RPMI7951 (cell line): ENCODE results near the gene SEPTIN5. TPM values are rescaled to one million over a fixed set of nuclear protein-coding genes. Genes with fewer than 3 reads are reported as not detected.
"Not testable (repeated sequence)": the region's sequence is repeated elsewhere in the genome, so short reads cannot be mapped to it uniquely, and the experiment has no call there.

Experiments
- DNase-seq: peaks from one replicate; pipeline ENCODE4 v3.0.0-alpha.2; 2012; ENCODE audit warnings: low read depth
- total RNA-seq: library from RNA; depleted of rRNA; stranded (reverse); fragments of >200 nt; shearing (Covaris generic); gene quantifications from 2 replicates; pipeline ENCODE4 v1.2.3, GENCODE V29; 2014

Gene SEPTIN5
- total RNA-seq, 1 experiment from 2014 or later = 8.2 TPM

DNA sequence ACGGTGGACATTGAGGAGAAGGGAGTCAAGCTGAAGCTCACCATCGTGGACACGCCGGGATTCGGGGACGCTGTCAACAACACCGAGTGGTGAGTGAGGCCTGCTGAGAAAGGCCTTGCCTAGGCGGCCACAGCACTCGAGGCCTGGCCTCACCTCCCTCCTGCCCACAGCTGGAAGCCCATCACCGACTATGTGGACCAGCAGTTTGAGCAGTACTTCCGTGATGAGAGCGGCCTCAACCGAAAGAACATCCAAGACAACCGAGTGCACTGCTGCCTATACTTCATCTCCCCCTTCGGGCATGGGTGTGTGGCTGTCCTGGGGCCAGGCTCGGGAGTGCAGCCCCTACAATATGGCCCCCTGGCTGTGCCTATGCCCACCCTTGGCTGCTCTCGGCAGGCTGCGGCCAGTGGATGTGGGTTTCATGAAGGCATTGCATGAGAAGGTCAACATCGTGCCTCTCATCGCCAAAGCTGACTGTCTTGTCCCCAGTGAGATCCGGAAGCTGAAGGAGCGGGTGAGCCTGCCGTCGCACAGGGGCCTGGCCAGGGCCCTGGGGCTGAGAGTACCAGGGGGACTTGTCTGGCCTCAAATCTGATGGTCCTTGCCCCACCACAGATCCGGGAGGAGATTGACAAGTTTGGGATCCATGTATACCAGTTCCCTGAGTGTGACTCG lies 6.0 kb downstream of the SEPTIN5 start:
- DNase-seq = no peak

DNA sequence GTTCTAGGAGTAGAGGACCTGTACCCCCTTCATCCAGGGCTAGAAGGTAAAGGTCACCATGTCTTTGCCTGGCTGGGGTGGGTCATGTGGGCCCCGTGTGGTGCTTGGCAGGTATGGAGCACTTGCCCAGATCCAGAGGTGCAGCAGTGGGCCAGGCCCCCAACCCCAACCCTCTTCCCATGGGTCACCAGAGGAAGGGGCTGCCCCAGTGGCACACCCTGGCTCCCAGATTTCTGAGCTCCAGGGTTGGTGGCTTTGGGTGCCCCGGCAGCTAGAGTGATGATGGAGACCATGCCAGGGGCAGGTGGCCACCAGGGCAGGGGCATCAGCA lies 6.7 kb downstream of the SEPTIN5 start:
- no peak for DNase-seq

DNA sequence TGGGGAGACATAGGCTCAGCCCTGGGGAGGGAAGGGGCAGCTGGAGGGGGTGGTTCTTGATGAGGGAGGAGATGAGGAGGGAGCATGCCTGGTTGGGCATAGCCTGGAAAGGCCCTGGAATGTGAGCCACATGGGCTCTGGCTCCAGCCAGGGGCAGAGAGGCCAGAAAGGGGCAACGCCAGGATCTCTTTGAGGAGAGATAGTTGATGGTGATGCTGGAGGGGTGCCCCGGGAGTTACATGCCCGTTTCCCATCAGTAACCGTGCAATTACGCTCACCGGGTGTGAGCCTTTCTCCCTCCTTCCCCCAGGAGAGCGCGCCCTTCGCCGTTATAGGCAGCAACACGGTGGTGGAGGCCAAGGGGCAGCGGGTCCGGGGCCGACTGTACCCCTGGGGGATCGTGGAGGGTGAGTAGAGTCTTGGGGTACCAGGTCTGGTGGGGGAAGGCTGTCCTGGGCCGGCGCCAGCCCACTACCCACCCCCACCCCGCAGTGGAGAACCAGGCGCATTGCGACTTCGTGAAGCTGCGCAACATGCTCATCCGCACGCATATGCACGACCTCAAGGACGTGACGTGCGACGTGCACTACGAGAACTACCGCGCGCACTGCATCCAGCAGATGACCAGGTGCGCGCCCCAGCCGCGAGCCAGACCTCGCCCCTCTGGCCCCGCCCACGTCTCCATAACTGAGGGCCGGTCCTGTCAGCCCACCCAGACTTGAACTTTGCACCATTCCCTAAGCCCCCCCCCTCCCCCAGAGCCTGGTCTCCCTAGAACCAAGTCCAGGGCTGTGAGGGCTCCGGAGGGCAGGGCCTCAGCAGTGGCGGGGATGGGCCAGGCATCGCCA lies 7.3 kb downstream of the SEPTIN5 start:
- no peak for DNase-seq

DNA sequence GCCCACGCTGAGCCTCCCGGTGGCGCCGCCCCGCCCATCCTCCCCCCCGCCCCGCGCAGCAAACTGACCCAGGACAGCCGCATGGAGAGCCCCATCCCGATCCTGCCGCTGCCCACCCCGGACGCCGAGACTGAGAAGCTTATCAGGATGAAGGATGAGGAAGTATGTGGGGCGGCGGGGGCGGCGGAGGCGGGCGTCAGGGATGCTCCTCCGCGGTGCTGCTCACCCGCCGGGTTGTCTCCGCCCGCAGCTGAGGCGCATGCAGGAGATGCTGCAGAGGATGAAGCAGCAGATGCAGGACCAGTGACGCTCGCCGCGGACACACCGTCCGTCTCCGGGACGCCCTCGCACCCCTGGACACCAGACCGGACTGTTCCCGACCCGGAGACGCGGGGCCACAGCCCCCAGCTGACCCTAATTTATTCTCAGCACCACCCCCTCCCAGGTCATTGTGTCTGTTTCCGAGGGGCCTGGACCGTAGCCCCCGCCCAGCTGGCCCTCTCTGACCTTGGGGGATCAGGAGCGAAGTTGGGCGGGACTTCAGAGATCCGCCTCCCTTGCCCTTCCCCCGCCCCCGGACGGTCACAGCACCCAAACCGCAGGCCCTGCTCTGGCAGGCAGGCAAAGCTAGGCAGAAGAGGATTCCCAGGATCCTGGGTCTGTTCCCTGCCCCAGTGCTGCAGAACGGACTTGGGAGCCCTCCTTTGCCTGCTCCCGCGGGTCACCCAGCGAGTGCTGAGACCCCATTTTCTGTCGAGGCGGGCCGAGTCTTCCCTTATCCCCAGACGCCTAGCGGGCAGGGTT lies 8.1 kb downstream of the SEPTIN5 start:
- no peak for DNase-seq

DNA sequence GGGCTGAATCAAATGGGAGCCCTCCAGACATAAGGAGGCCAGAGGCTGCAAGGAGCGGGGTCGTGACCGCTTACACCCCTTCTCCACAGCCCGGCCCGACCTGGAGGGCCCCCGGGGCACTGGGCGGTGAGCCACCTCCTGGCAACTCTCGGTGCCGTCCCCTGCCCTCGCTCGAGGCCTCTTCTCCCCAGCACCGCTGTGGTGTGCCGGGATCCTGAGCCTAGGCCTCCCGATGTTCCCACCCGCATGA lies 8.6 kb downstream of the SEPTIN5 start:
- no peak for DNase-seq

DNA sequence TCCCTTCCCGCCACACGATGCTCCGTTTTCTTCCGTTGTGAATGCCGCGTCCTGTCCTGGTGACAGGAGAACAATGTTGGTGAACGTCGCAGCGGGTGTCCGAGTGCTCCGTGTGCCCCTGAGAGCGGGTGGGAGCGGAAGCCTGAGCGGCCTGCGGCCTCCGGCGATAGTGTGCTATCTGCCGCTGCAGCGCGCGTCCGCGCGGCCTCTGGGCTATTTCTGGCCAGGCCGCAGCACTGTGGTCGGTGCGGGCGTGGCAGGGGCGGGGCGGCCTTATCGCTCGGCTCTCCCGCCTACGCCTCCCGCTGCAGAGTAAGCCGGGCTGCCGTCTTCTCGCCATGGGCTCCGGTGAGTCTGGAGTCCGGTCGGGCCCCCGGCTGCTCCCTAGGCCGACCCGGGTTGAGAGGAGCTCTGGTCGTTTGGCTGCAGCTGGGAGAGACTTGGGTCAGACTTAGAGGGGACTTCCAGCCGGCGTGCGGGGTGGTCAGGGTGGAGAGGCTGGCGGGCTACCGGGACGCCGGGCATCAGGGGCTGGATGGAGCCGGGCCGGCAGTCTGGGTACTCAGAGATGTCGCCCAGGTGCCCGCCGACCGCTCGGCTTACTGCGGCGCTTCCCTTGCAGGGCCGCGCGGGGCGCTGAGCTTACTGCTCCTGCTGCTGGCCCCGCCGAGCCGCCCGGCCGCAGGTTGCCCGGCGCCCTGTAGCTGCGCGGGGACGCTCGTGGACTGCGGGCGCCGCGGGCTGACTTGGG lies 9.1 kb downstream of the SEPTIN5 start, which contains the start of gene GP1BB:
TSS of gene GP1BB (plus strand) at position 308 of the 751 bp plus-strand sequence. CDS start at position 339, 31 bp downstream.
- DNase-seq = peak; percentile 47

DNA sequence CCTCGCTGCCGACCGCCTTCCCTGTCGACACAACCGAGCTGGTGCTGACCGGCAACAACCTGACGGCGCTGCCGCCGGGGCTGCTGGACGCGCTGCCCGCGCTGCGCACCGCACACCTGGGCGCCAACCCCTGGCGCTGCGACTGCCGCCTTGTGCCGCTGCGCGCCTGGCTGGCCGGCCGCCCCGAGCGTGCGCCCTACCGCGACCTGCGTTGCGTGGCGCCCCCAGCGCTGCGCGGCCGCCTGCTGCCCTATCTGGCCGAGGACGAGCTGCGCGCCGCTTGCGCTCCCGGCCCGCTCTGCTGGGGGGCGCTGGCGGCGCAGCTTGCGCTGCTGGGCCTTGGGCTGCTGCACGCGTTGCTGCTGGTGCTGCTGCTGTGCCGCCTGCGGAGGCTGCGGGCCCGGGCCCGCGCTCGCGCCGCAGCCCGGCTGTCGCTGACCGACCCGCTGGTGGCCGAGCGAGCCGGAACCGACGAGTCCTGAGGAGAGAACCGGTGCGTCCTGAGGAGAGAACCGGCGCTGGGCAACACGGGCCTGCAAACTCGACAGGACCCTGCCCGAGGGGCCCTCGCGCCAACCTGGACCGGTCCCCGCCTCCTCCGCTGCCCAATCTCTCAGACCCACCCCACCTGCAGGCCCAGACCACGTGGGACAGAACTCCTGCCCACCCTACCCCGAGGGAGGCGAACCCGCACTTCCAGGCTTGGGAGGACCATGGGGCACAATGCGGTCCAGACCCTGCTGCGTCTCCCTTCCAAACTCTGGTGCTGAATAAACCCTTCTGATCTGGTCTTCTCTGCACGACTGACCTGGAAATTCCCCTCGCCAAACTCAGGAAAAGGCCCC lies 9.9 kb downstream of the SEPTIN5 start:
- no peak for DNase-seq

DNA sequence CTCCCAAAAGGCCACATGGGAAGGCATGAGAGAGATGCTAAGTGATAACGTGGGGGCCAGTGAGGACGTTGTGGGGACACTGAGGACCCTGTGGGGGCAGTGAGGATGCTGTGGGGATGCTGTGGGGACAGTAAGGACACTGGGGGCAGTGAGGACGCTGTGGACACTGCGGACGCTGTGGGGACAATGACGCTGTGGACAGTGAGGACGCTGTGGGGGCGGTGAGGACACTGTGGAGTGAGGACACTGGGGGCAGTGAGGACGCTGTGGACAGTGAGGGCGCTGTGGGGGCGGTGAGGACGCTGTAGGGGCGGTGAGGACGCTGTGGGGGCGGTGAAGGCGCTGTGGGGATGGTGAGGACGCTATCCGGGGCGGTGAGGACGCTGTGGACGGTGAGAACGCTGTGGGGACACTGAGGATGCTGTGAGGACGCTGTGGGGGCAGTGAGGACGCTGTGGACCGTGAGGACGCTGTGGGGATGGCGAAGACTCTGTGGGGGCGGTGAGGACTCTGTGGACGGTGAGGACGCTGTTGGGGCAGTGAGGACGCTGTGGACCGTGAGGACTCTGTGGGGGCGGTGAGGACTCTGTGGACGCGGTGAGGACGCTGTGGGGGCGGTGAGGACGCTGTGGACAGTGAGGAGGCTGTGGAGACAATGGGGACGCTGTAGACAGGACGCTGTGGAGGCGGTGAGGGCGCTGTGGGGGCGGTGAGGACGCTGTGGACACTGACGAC lies 10.8 kb downstream of the SEPTIN5 start:
- DNase-seq = no peak

DNA sequence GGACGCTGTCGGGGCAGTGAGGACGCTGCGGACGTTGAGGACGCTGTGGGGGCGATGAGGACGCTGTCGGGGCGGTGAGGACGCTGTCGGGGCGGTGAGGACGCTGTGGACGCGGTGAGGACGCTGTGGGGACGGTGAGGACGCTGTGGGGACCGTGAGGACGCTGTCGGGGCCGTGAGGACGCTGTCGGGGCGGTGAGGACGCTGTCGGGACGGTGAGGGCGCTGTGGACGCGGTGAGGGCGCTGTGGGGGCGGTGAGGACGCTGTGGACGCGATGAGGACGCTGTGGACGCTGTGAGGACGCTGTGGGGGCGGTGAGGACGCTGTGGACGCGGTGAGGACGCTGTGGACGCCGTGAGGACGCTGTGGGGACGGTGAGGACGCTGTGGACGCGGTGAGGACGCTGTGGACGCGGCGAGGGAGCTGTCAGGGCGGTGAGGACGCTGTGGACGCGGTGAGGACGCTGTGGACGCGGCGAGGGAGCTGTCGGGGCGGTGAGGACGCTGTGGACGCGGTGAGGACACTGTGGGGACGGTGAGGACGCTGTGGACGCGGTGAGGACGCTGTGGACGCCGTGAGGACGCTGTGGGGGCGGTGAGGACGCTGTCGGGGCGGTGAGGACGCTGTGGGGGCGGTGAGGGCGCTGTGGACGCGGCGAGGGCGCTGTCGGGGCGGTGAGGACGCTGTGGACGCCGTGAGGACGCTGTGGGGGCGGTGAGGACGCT lies 11.9 kb downstream of the SEPTIN5 start:
- DNase-seq = not testable (repeated sequence)

DNA sequence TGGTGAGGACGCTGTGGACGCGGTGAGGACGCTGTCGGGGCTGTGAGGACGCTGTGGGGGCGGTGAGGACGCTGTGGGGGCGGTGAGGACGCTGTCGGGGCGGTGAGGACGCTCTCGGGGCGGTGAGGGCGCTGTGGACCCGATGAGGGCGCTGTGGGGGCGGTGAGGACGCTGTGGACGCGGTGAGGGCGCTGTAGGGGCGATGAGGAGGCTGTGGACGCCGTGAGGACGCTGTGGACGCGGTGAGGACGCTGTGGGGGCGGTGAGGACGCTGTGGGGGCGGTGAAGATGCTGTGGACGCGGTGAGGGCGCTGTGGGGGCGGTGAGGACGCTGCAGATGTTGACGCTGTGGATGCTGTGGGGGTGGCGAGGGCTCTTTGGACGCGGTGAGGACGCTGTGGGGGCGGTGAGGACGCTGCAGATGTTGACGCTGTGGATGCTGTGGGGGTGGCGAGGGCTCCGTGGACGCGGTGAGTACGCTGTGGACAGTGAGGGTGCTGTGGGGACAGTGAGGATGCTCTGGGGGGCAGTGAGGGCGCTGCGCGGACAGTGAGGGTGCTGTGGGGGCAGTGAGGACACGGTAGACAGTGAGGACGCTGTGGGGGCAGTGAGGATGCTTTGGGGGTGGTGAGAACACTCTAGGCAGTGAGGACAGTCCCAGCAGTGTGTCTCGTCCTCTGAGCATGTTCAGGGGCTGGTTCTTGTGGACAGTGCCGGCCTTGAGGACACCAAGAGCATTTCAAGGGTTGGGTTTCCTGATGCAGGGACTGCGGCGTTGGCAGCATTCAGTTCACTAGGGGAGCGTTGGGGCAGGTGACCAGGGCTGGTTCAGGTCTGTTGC lies 13.2 kb downstream of the SEPTIN5 start:
- no peak for DNase-seq

DNA sequence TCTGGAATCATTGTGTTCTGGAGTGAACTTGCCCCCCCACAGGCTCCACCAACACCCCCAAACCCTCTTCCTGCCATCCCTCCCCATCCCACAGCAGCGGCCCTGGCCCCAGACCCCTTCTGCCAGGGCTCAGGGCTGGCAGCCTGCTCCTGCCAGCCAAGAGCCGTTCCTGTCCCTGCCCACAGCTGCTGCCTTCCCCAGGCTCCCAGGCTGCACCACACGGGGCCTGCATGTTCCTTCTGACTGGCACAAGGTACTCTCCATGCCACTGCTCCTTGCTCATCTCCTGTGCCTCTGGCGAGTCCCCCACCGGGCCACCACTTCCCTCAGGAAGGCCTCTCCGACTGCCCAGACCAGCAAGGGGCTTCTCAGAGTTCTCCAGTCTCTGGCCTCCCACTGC lies 14.0 kb downstream of the SEPTIN5 start:
- DNase-seq = no peak

DNA sequence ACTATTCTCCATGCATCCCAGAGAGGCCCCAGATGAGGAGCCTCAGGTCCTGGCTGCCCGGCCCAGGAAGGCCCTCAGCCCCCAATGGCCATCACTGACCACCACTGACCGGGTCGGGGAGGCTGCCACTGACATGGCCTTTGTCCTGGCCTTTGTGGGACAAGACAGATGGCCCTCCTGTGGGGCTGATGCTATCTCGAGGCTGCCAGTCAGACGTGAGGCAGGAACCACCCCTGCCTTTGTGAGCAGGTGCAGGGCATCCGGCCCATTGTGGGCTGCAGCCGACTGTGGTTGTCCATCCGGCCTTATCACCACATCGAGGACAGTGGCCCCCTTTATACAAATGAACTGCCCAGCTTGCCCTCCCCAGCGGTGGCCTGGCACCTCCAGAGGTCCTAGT lies 14.5 kb downstream of the SEPTIN5 start:
- no peak for DNase-seq

DNA sequence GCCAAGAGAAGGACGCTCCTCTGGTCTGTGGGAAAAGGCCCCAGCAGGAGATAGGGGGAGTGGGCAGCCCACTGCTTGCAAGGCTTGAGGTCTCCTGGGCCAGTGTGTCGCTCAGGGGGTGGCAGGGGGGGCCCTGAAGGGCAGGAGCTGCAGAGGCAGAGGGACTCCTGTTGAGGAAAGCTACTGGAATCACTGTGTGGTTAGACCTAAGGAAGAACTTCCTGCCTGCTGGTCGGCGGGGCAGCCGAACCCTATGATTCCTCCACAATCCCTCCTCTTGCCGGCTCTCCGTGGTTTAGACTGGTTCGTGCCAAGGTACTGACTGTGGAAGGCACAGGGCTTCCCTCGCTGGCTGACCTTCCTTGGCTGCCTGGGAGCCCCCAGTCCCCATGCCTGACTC lies 15.2 kb downstream of the SEPTIN5 start:
- DNase-seq = no peak

DNA sequence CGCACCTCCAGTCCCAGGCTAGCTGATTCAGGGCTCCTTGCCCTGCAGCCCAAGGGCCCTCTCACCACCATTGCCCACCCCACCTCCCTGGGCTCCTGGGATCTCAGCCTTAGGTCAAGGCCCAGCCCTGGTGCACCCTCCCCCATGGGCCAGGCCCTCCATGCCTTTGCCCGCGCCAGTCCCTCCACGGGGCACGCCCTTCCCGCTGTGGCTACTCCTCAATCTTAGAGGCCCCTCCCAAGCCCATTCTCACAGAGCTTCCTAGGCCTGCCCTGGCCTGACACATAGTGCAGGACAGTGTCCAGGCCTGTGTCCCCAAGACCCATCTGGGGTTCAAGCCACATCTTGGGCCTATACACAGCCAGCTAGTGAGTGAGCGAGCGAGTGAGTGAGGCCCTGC lies 15.9 kb downstream of the SEPTIN5 start:
- no peak for DNase-seq

DNA sequence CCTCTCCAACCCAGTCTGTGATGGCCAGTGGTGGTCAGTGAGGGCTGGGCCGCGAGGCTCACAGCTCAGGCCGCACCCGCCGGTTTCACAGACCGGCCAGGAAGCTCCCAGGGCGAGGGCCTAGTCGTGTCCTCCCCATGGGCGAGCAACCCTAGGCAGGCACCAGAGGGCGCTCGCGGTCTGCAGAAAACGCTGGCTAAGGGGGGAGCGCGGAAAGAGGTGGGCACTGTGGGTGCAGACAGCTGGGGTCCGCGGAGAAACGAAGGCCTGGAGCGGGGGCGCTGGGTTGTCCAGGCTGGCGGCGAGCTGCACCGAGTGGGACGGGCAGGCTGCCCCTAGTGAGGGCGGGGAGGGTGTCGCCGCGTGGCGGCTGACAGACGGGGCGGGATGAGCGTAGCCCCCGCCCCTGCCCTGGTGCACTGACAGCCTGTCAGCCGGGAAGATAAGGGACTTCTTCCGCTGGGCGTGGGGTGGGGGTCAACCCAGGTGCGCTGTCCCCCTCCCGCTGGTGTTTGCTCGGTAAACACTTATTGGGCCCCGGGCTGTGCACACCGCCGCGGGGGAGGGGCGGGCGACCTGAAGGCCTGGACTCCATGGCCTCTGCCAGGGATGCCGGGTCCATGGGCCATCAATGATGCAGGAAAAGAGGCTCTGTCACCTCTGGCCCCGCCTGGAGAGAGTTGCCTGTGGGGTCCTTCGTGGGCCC lies 16.5 kb downstream of the SEPTIN5 start:
- DNase-seq = peak; percentile 61

DNA sequence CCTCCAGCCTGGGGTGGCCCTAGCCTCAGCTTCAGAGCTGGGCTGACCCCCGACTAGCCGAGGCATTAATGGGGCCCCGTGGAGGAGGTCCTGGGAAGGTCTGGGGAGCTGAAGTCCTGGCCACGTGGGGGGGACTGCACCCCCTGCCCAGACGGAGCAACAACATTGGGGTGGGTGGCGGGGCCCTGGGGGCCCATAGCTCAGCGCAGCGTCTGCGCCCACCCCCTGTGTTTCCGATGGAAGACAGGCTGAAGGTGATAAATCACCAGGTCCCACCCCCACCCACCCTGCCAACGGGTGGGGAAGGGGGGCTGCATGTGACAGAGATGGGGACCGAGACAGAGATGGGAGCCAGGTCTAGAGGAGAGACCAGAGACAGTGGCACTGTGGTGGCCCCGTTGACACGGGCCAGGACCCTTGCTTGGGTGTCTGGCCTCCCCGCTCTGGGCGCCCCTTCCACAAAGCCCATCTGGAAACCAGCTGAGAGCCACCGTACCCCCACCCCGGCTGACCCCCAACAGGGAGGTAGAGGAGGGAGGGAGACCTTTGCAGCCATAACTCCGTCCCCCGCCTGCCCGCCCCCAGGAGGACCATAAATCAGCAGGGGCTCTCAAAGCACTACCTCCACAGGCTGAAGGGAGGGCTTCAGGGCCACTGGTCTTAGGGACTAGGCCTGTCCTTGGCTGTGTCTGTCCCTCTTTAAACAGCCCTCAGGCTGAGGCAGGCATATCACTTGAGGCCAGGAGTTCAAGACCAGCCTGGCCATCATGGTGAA lies 17.2 kb downstream of the SEPTIN5 start:
- no peak for DNase-seq

DNA sequence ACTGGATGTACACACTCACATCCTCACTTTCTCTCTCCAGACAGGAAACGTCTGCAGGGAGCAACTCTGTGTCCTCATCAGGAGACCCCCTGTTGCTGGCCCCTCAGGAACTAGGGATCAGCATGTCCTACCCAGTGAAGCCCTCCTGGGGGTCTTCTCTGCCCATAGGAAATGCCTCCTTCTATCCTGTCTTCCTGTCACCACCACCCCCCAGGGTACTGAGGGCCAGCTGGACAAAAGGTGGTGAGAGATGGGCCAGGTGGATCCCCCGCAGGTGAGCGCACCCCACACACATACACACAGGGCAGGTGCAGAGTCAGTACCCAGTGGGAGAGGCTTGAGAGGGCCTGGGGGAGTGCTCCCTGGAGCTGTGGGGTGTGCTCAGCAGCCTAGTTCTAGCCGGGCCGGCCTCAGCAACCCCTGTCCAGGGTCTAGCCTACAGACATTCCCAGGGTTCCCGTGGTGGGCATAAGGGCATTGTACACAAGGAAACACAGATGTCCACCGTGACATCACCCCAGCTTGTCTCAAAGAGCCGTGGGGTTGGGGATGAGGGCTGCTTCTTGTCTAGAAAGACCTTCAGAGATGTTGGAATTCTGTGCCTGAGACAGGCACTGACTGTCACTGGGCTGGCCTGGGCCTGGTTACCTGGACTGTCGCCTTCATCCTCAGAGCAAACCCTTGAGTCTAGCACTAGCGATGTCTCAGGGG lies 18.3 kb downstream of the SEPTIN5 start:
- DNase-seq = no peak
